ENCODE results near the gene PIP5K1B.

DNA sequence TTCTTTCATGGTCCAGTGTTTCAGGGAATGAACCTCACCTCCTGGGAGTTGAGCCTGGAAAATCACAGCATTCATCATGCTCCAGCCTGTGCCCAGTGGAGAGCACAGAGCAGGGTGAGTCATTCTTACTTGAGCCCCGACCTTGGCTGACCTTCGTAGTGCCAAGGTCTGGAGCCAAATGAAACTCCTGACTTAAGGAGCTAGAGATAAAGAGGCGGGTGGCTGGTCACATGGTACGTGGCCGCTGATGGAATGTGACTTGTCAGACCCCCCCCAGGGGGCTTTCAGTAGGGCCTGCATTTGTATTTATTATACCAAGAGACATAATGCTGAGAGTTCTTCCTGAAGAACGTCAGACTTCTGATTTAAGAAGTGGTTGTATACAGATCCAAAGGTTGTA lies 15.0 kb upstream of the PIP5K1B start:
- TF ChIP-seq CTCF (CRISPR knock-in tag; IDR thresholded peaks at IDR 0.05) (no peak), POLR2AphosphoS5 (IDR thresholded peaks at IDR 0.05; ENCODE audit: low read depth, low read length) (no peak), JUNB (CRISPR knock-in tag; IDR thresholded peaks at IDR 0.05; ENCODE audit: borderline replicate concordance) (no peak), NR2C2 (CRISPR knock-in tag; IDR thresholded peaks at IDR 0.05; ENCODE audit: borderline replicate concordance) (no peak), SAFB2 (CRISPR knock-in tag; IDR thresholded peaks at IDR 0.05; ENCODE audit: borderline replicate concordance, low read depth) (no peak)
- TF ChIP-seq, protein P1, sequence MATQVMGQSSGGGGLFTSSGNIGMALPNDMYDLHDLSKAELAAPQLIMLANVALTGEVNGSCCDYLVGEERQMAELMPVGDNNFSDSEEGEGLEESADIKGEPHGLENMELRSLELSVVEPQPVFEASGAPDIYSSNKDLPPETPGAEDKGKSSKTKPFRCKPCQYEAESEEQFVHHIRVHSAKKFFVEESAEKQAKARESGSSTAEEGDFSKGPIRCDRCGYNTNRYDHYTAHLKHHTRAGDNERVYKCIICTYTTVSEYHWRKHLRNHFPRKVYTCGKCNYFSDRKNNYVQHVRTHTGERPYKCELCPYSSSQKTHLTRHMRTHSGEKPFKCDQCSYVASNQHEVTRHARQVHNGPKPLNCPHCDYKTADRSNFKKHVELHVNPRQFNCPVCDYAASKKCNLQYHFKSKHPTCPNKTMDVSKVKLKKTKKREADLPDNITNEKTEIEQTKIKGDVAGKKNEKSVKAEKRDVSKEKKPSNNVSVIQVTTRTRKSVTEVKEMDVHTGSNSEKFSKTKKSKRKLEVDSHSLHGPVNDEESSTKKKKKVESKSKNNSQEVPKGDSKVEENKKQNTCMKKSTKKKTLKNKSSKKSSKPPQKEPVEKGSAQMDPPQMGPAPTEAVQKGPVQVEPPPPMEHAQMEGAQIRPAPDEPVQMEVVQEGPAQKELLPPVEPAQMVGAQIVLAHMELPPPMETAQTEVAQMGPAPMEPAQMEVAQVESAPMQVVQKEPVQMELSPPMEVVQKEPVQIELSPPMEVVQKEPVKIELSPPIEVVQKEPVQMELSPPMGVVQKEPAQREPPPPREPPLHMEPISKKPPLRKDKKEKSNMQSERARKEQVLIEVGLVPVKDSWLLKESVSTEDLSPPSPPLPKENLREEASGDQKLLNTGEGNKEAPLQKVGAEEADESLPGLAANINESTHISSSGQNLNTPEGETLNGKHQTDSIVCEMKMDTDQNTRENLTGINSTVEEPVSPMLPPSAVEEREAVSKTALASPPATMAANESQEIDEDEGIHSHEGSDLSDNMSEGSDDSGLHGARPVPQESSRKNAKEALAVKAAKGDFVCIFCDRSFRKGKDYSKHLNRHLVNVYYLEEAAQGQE (IDR thresholded peaks at IDR 0.05; ENCODE audit: borderline replicate concordance in 1 of 2, low read depth in 1 of 2, low read length in 2 of 2): no peak
- TF ChIP-seq, protein P2, sequence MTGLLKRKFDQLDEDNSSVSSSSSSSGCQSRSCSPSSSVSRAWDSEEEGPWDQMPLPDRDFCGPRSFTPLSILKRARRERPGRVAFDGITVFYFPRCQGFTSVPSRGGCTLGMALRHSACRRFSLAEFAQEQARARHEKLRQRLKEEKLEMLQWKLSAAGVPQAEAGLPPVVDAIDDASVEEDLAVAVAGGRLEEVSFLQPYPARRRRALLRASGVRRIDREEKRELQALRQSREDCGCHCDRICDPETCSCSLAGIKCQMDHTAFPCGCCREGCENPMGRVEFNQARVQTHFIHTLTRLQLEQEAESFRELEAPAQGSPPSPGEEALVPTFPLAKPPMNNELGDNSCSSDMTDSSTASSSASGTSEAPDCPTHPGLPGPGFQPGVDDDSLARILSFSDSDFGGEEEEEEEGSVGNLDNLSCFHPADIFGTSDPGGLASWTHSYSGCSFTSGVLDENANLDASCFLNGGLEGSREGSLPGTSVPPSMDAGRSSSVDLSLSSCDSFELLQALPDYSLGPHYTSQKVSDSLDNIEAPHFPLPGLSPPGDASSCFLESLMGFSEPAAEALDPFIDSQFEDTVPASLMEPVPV (CRISPR knock-in tag; IDR thresholded peaks at IDR 0.05): no peak
